ENCODE results near the gene ZNF668.

DNA sequence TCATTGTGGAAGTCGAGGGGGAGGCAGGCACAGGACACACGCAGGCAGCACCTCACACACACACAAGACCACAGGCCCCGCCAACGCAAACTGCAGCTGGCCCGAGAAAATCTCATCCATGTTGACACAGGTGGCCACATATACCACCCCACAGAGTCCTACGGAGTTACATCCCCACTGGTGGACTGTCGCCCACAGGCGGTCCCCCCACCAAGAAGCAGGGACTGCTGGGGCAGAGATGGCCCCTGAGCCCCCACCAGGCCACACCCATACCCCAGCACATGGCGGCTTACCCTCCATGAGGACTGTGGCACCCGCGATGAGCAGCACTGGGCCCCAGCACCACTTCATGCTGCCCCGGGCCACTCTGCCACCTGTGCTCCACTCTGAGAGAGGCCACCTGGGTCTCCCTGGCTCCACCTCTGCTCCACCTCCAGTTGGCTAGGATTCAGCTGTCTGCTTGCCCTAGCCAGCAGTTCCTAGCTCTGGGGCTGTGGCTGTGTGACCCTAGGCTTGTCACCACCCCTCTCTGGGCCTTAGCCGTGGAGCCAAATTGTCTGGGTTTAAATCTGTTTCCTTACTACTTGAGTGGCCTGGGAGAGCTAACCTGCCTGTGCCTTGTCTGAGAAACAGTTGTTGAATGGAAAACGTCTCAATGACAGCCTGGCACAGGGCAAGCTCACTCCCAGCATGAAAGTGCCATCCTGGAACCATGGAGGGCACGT is 14.6 kb upstream of the ZNF668 start, which contains the start of gene PRSS53:
- TF ChIP-seq, protein P1, sequence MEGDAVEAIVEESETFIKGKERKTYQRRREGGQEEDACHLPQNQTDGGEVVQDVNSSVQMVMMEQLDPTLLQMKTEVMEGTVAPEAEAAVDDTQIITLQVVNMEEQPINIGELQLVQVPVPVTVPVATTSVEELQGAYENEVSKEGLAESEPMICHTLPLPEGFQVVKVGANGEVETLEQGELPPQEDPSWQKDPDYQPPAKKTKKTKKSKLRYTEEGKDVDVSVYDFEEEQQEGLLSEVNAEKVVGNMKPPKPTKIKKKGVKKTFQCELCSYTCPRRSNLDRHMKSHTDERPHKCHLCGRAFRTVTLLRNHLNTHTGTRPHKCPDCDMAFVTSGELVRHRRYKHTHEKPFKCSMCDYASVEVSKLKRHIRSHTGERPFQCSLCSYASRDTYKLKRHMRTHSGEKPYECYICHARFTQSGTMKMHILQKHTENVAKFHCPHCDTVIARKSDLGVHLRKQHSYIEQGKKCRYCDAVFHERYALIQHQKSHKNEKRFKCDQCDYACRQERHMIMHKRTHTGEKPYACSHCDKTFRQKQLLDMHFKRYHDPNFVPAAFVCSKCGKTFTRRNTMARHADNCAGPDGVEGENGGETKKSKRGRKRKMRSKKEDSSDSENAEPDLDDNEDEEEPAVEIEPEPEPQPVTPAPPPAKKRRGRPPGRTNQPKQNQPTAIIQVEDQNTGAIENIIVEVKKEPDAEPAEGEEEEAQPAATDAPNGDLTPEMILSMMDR (IDR thresholded peaks at IDR 0.05): no peak
- no peak for TF ChIP-seq ZFX (IDR thresholded peaks at IDR 0.05; ENCODE audit: borderline replicate concordance)

Measured in 22Rv1 (cell line).